Cardiac fibroblast (primary cell): ENCODE results near the gene FAM234A.
A peak's percentile ranks its signal among the peaks of the same experiment; 100 is the strongest.

Source experiments
- DNase-seq, 2 donors: peaks; one replicate each; pipeline versions ENCODE4 v3.0.0 to v3.0.0-alpha.2; 2010; ENCODE audit warnings: low read depth in 2 of 2
- H3K4me3 ChIP-seq, 2 donors: replicated peaks in 1 of 2; 1 replicate in 1 of 2; 2 replicates in 1 of 2; pipeline ENCODE4 v1.5.1; 2011; ENCODE audit warnings: low read depth in 2 of 2, low read length in 2 of 2, mild to moderate bottlenecking in 2 of 2, moderate library complexity in 1 of 2
- TF ChIP-seq, protein P1 (sequence below): IDR thresholded peaks from one replicate; pipeline ENCODE4 v1.5.1; 2011; ENCODE audit warnings: low read depth, mild to moderate bottlenecking, low read length, inconsistent platforms

Gene FAM234A, protein sequence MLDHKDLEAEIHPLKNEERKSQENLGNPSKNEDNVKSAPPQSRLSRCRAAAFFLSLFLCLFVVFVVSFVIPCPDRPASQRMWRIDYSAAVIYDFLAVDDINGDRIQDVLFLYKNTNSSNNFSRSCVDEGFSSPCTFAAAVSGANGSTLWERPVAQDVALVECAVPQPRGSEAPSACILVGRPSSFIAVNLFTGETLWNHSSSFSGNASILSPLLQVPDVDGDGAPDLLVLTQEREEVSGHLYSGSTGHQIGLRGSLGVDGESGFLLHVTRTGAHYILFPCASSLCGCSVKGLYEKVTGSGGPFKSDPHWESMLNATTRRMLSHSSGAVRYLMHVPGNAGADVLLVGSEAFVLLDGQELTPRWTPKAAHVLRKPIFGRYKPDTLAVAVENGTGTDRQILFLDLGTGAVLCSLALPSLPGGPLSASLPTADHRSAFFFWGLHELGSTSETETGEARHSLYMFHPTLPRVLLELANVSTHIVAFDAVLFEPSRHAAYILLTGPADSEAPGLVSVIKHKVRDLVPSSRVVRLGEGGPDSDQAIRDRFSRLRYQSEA

DNA sequence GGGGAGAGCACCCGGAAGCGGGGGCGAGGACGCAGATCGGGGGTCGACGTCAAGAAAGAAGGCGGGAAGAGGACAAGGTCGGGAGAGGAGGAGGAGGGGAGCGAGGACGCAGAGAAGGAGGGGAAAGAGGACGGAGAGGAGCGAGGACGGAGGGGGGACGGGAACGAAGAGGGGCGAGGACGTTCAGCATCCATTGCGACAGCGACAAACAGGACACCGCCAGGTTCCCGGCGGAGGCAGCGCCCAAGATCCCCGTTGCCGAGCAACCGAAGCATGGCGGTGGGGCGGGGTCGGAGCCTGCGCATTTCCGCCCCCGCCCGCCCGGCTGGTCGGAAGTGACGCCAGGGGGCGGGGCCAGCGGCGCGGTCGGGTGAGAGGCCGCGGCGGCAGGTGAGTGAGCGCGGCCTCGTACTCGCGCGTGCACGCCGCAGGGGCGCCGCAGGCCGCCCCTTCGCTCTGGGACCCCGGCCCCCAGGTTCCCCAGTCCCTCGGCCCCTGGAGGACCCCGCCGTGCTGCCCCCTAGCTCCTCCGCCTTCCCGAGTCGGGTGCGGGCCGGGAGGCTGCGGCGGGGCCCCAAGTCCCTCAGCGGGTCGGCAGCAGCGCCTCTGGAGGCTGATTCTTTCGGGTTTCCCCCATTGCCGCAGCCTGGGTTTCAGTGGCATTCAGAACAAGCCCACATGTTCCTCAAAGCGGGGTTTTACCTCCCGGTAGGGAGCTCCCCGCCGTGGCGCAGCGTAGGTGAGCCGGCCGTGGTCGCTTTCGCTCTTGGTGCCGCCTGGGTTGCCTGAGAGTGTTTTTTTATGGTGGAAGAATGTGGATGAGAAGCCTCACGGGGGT lies at the start of gene FAM234A:
TSS of gene FAM234A (plus strand) at position 354 of the 838 bp plus-strand sequence. CDS start 19,593 bp downstream, outside the sequence.
- TF ChIP-seq, protein P1, sequence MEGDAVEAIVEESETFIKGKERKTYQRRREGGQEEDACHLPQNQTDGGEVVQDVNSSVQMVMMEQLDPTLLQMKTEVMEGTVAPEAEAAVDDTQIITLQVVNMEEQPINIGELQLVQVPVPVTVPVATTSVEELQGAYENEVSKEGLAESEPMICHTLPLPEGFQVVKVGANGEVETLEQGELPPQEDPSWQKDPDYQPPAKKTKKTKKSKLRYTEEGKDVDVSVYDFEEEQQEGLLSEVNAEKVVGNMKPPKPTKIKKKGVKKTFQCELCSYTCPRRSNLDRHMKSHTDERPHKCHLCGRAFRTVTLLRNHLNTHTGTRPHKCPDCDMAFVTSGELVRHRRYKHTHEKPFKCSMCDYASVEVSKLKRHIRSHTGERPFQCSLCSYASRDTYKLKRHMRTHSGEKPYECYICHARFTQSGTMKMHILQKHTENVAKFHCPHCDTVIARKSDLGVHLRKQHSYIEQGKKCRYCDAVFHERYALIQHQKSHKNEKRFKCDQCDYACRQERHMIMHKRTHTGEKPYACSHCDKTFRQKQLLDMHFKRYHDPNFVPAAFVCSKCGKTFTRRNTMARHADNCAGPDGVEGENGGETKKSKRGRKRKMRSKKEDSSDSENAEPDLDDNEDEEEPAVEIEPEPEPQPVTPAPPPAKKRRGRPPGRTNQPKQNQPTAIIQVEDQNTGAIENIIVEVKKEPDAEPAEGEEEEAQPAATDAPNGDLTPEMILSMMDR, result peak; percentile 46
- peak; percentile 88 to 95 for DNase-seq
- H3K4me3 ChIP-seq, result peak within 1 kb of the TSS; percentile 73 to 87

DNA sequence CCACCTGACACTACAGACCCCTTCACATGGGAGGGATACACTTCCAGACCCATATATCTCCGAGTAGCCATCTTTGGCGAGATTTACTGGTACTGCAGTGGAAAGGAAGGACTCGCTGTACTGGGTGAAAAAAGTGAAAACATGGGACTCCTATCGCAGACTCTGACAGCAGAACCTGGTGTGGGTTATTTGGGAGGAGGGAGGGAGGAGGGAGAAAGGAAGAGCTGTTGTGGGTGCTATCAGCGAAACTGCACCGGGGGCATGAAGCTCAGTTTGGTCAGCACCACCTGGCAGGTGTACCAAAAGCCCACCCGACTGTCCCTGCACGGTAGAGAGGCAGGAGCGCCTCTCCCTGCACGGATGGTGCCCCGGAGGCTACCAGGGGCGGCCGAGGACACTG lies 49.4 kb upstream of the FAM234A start:
- TF ChIP-seq, protein P1, result no peak
- DNase-seq, result no peak
- H3K4me3 ChIP-seq, result no peak overlapping the region

DNA sequence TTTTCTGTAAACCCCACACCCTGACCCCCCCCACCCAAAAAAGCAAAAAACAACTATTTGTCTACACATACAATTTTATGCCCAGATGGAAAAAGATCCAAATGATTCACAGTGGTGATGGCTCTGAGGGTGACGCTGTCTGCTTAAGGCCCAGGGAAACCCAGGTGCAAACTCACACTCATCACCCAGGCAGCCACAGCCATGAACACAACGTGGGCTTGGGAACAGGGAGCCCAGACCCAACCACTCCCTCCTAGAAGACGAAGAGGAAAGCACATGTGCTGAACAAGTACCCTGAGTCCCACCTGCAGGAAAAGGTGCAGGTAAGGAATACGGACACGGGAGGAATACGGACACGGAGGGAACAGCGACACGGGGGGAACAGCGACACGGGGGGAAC lies 48.9 kb upstream of the FAM234A start:
- TF ChIP-seq, protein P1, result no peak
- no peak overlapping the region for H3K4me3 ChIP-seq
- no peak for DNase-seq

DNA sequence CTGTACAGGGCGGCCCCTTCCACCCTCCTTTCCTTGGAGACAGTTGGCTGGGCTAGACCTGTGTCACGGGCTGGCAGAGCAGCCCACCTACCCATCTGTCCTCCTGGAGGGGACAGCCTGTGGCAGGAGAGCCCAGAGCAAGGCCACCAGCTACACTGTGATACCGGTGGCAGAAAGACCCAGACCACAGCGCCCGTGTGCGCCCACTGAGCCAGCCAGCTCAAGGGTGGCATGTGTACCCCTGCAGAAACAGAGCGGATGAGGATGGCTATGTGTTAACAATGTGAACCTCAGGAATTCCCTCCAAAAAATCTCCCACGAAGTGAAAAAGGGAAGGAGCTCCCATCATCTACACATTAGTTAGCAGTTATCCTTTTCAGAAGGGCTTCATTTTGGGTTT lies 47.3 kb upstream of the FAM234A start:
- H3K4me3 ChIP-seq, result no peak overlapping the region
- DNase-seq, result no peak
- TF ChIP-seq, protein P1, result no peak

DNA sequence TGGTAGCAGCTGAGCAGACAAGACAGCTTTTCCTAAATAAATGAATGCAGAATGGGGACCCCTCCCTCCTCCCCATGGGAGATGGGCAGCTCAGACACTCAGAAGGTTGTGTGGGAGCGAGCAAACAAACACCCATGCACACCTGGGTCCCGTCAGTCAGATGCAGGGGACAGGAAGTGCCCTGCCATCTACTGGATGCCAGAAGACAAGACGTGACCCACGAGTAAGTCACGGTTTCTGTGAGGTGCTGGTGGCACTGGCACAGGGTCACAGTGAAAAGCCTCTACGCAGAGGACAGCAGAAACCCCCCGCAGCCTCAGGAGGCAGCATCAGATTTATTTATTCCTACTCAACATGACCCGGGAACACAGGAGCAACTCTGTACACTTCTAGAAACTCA lies 45.9 kb upstream of the FAM234A start:
- TF ChIP-seq, protein P1, result no peak
- H3K4me3 ChIP-seq, result no peak overlapping the region
- DNase-seq, result no peak

DNA sequence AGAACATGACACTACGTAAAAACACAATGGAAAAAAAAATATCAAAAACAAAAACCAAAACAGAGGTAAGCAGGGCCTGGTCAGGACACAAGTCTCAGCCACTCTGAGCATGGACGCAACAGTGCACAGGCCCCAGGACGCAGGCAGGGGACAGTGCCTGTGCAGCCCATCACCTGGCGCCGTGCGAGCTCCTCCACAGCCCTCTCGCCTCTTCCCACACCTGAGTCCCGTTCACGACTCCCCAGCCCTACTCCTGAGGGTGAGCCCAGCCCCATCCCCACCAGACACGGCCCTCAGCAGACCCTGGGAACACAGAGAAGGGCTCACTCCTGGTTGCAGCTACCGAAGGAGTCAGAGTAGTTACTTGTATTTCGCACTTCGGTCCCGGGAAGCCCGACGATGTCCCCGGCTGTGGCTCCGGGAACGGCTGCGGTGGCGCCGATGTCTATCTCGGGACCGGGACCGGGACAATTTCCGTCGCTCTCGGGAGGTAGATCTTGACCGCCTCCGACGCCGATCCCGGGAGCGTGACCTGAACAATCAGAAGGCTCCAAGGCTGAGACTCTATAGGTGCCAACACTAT lies 44.9 kb upstream of the FAM234A start:
- TF ChIP-seq, protein P1, result no peak
- H3K4me3 ChIP-seq, result no peak overlapping the region
- DNase-seq, result no peak
